CD8-positive, alpha-beta memory T cell (primary cell): ENCODE data around the gene MAOB. TPM values are rescaled to one million over a fixed set of nuclear protein-coding genes. Genes with fewer than 3 reads are reported as not detected.

Experiments used
- CTCF ChIA-PET: fragments of 350-600 bp; sonication (Branson Sonifier 250); formaldehyde crosslinking; loops from one replicate; lab custom pipeline; 2021; ENCODE audit warnings: antibody characterized with exemption; lab: Charles Lee
- POLR2A ChIA-PET: fragments of 350-600 bp; sonication (Branson Sonifier 250); formaldehyde crosslinking; loops from one replicate; lab custom pipeline; 2021; ENCODE audit warnings: antibody characterized with exemption; lab: Charles Lee
- DNase-seq, 5 donors: peaks; one replicate each; pipeline versions ENCODE4 v3.0.0 to v3.0.0-alpha.2; 2020 to 2022; ENCODE audit warnings: mixed read lengths in 1 of 5
- H3K27ac ChIP-seq: one replicate; pipeline ENCODE4 v1.7.0; 2013; ENCODE audit warnings: low read depth, mild to moderate bottlenecking, low read length, moderate library complexity
- H3K27me3 ChIP-seq: 2 replicates; pipeline ENCODE4 v1.7.0; 2013; ENCODE audit warnings: low read length, mild to moderate bottlenecking; ENCODE audit not compliant: insufficient read depth, poor library complexity, severe bottlenecking
- H3K36me3 ChIP-seq: 2 replicates; pipeline ENCODE4 v1.7.0; 2013; ENCODE audit warnings: mild to moderate bottlenecking, low read length, moderate library complexity; ENCODE audit not compliant: insufficient read depth
- H3K4me1 ChIP-seq: 2 replicates; pipeline ENCODE4 v1.7.0; 2013; ENCODE audit warnings: mild to moderate bottlenecking, low read length, moderate library complexity; ENCODE audit not compliant: insufficient read depth
- H3K4me3 ChIP-seq: 2 replicates; pipeline ENCODE4 v1.7.0; 2013; ENCODE audit warnings: mild to moderate bottlenecking, low read length
- H3K9me3 ChIP-seq: 2 replicates; pipeline ENCODE4 v1.7.0; 2013; ENCODE audit warnings: mild to moderate bottlenecking, low read length
- H3K27ac Mint-ChIP-seq, 8 donors: one replicate each; pipeline ENCODE4 v1.8.0; 2020 to 2021; ENCODE audit warnings: mixed read lengths in 8 of 8, mild to moderate bottlenecking in 6 of 8, inconsistent platforms in 3 of 8, moderate library complexity in 3 of 8
- H3K27me3 Mint-ChIP-seq, 2 donors: one replicate each; pipeline ENCODE4 v1.8.0; 2020 to 2021; ENCODE audit warnings: mixed read lengths in 2 of 2, mild to moderate bottlenecking in 1 of 2, moderate library complexity in 1 of 2
- H3K36me3 Mint-ChIP-seq, 3 donors: one replicate each; pipeline ENCODE4 v1.8.0; 2020 to 2021; ENCODE audit warnings: mixed read lengths in 3 of 3, inconsistent platforms in 1 of 3, mild to moderate bottlenecking in 1 of 3
- H3K4me1 Mint-ChIP-seq, 3 donors: one replicate each; pipeline ENCODE4 v1.8.0; 2020 to 2021; ENCODE audit warnings: mixed read lengths in 3 of 3, inconsistent platforms in 1 of 3, mild to moderate bottlenecking in 1 of 3
- H3K4me3 Mint-ChIP-seq, 7 donors: one replicate each; pipeline ENCODE4 v1.8.0; 2020 to 2021; ENCODE audit warnings: mixed read lengths in 7 of 7, mild to moderate bottlenecking in 6 of 7, moderate library complexity in 4 of 7, inconsistent platforms in 2 of 7
- H3K9me3 Mint-ChIP-seq, 5 donors: one replicate each; pipeline ENCODE4 v1.8.0; 2020 to 2022; ENCODE audit warnings: mixed read lengths in 5 of 5, mild to moderate bottlenecking in 3 of 5, moderate library complexity in 2 of 5, inconsistent platforms in 1 of 5
- polyA plus RNA-seq: library from polyadenylated mRNA; unstranded; fragments of 300-500 nt; fragmentation: Illumina TruSeq; gene quantifications from one replicate; pipeline ENCODE4 v1.2.3, GENCODE V29; 2021
- total RNA-seq, 2 experiments: library from RNA; stranded (reverse); gene quantifications; one replicate each; pipeline ENCODE4 v1.2.3, GENCODE V29; 2021

Gene MAOB
- total and polyA plus RNA-seq, 3 experiments from 2014 or later, result 0.43 TPM; not detected in 2

- Mint-ChIP-seq H3K27ac (no peak overlapping the region), H3K4me1 (no peaks in the 10 kb centered on the region), H3K9me3 (peaks cover 0 to 6% (median 0%) of the 10 kb centered on the region in 5 donors), H3K36me3 (no peaks in the 10 kb centered on the region), H3K4me3 (no peak overlapping the region), H3K27me3 (peaks cover 7 to 8% of the 10 kb centered on the region in 2 donors)
- no peaks in the 10 kb centered on the region for H3K36me3 ChIP-seq
- no peaks in the 10 kb centered on the region for H3K9me3 ChIP-seq
- H3K27ac ChIP-seq, result no peak overlapping the region
- ChIA-PET POLR2A (no interaction called here), CTCF (interaction anchor here (0.7 kb wide), 1 partner anchor 115 kb away, joined by 5 read pairs; no protein-coding TSS in a partner anchor)
- no peak for DNase-seq
- no peaks in the 10 kb centered on the region for H3K4me1 ChIP-seq
- no peaks in the 10 kb centered on the region for H3K27me3 ChIP-seq
- H3K4me3 ChIP-seq, result no peak overlapping the region
These were observed 12.2 kb downstream of the MAOB start for GRCh38 chrX:43870011-43870410.

DNA sequence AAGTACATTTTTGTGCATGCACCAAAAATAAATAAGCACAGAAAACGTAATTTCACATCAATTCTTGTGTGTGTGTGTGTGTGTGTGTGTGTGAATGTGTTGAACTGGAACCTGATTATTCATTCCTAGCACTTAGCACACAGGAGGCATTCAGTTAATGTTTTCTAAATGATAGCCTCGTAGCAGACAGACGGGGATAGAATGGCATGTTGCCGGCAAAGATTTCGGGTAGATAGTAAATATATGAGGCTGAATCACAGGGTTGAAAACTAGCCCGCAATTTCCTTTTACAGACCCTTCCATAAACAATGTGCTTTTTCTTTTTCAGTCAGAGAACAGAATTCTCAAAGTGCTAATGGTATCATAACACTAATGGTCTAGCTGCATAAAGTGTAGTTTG lies 13.5 kb downstream of the MAOB start:
- DNase-seq, result no peak
- no peak overlapping the region for H3K27ac ChIP-seq
- Mint-ChIP-seq H3K4me1 (no peaks in the 10 kb centered on the region), H3K4me3 (no peak overlapping the region), H3K27me3 (peaks cover 7 to 8% of the 10 kb centered on the region in 2 donors), H3K36me3 (no peaks in the 10 kb centered on the region), H3K27ac (no peak overlapping the region), H3K9me3 (peaks cover 0 to 6% (median 0%) of the 10 kb centered on the region in 5 donors)
- H3K27me3 ChIP-seq, result no peaks in the 10 kb centered on the region
- no peaks in the 10 kb centered on the region for H3K36me3 ChIP-seq
- no peaks in the 10 kb centered on the region for H3K9me3 ChIP-seq
- POLR2A ChIA-PET, result no interaction called here
- H3K4me3 ChIP-seq, result no peak overlapping the region
- CTCF ChIA-PET, result no interaction called here
- no peaks in the 10 kb centered on the region for H3K4me1 ChIP-seq

- CTCF ChIA-PET, result no interaction called here
- no peak overlapping the region for H3K27ac ChIP-seq
- H3K4me1 Mint-ChIP-seq, result no peaks in the 10 kb centered on the region
These were observed 15.8 kb downstream of the MAOB start for GRCh38 chrX:43866423-43866822.

GRCh38 chrX:43865791-43866190 lies 16.5 kb downstream of the MAOB start:
- Histone ChIP-seq H3K4me1 (no peaks in the 10 kb centered on the region), H3K36me3 (no peaks in the 10 kb centered on the region), H3K27ac (no peak overlapping the region), H3K4me3 (no peak overlapping the region), H3K27me3 (no peaks in the 10 kb centered on the region), H3K9me3 (no peaks in the 10 kb centered on the region)
- no peaks in the 10 kb centered on the region for H3K36me3 Mint-ChIP-seq
- POLR2A ChIA-PET, result no interaction called here
- H3K4me3 Mint-ChIP-seq, result no peak overlapping the region
- H3K9me3 Mint-ChIP-seq, result no peaks in the 10 kb centered on the region
- DNase-seq, result no peak
- no peaks in the 10 kb centered on the region for H3K4me1 Mint-ChIP-seq
- CTCF ChIA-PET, result no interaction called here
- no peak overlapping the region for H3K27ac Mint-ChIP-seq
- H3K27me3 Mint-ChIP-seq, result peaks cover 7 to 14% of the 10 kb centered on the region in 2 donors

More at GRCh38 chrX:43866423-43866822, 15.8 kb downstream of the MAOB start:
- Histone ChIP-seq H3K4me3 (no peak overlapping the region), H3K36me3 (no peaks in the 10 kb centered on the region), H3K4me1 (no peaks in the 10 kb centered on the region), H3K27me3 (no peaks in the 10 kb centered on the region), H3K9me3 (no peaks in the 10 kb centered on the region)
- H3K4me3 Mint-ChIP-seq, result no peak overlapping the region
- H3K9me3 Mint-ChIP-seq, result no peaks in the 10 kb centered on the region
- POLR2A ChIA-PET, result no interaction called here
- no peak overlapping the region for H3K27ac Mint-ChIP-seq
- DNase-seq, result no peak
- H3K36me3 Mint-ChIP-seq, result no peaks in the 10 kb centered on the region
- H3K27me3 Mint-ChIP-seq, result peaks cover 7 to 14% of the 10 kb centered on the region in 2 donors

- Mint-ChIP-seq H3K9me3 (no peaks in the 10 kb centered on the region), H3K4me3 (no peak overlapping the region), H3K36me3 (no peaks in the 10 kb centered on the region), H3K27ac (no peak overlapping the region), H3K4me1 (no peaks in the 10 kb centered on the region), H3K27me3 (peaks cover 5 to 6% of the 10 kb centered on the region in 2 donors)
- ChIA-PET POLR2A (no interaction called here), CTCF (no interaction called here)
- no peaks in the 10 kb centered on the region for H3K4me1 ChIP-seq
- no peak for DNase-seq
- H3K27ac ChIP-seq, result no peak overlapping the region
- no peaks in the 10 kb centered on the region for H3K27me3 ChIP-seq
- no peak overlapping the region for H3K4me3 ChIP-seq
- H3K9me3 ChIP-seq, result no peaks in the 10 kb centered on the region
- H3K36me3 ChIP-seq, result no peaks in the 10 kb centered on the region
These were observed 19.8 kb downstream of the MAOB start for GRCh38 chrX:43862434-43862833.

GRCh38 chrX:43861750-43862149 lies 20.5 kb downstream of the MAOB start:
- CTCF ChIA-PET, result no interaction called here
- no peak overlapping the region for H3K27ac Mint-ChIP-seq
- H3K9me3 Mint-ChIP-seq, result no peaks in the 10 kb centered on the region
- no peak overlapping the region for H3K4me3 Mint-ChIP-seq
- H3K4me1 ChIP-seq, result no peaks in the 10 kb centered on the region
- no peaks in the 10 kb centered on the region for H3K36me3 ChIP-seq
- no peak for DNase-seq
- POLR2A ChIA-PET, result no interaction called here
- no peaks in the 10 kb centered on the region for H3K36me3 Mint-ChIP-seq
- H3K27ac ChIP-seq, result no peak overlapping the region
- no peaks in the 10 kb centered on the region for H3K9me3 ChIP-seq
- no peaks in the 10 kb centered on the region for H3K4me1 Mint-ChIP-seq
- no peak overlapping the region for H3K4me3 ChIP-seq
- H3K27me3 ChIP-seq, result no peaks in the 10 kb centered on the region
- H3K27me3 Mint-ChIP-seq, result peaks cover 5 to 6% of the 10 kb centered on the region in 2 donors

DNA sequence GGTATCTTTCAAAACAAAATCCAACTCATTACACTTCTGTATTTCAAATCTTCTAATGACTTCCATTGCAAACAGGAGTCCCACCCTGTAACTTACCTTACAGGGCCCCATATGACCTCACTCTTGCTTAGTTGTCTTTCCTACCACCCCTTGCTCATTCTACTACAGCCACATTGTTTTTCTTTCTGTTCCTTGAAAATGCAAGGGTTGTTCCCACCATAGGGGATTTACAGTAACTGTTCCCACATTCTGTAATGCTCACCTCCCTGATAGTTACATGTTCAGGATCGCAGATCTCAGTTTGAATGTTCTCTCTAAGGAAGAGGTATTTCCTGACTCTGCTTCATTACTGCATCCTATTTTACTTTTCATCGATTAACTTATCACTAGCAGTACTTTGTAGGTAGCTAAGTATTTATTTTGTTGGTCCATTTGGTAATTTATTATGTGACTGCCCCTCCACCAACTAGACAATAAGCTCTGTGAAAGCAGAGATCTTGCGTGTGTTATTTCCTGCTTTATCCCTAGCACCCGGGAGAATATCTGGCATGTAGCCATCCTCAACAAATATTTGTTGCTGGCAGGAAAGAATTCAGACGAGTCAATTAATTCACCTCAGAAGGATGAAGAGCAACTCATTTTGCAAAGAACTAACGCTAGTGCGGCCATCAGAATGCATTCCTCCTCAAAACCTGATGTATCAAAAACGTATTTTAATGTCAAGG lies 21.4 kb downstream of the MAOB start:
- no peaks in the 10 kb centered on the region for H3K9me3 Mint-ChIP-seq
- ChIA-PET POLR2A (no interaction called here), CTCF (no interaction called here)
- no peak overlapping the region for H3K27ac ChIP-seq
- H3K4me1 Mint-ChIP-seq, result no peaks in the 10 kb centered on the region
- no peaks in the 10 kb centered on the region for H3K36me3 ChIP-seq
- no peaks in the 10 kb centered on the region for H3K27me3 ChIP-seq
- no peaks in the 10 kb centered on the region for H3K36me3 Mint-ChIP-seq
- H3K4me3 ChIP-seq, result no peak overlapping the region
- H3K4me3 Mint-ChIP-seq, result no peak overlapping the region
- no peaks in the 10 kb centered on the region for H3K4me1 ChIP-seq
- H3K9me3 ChIP-seq, result no peaks in the 10 kb centered on the region
- no peak overlapping the region for H3K27ac Mint-ChIP-seq
- no peak for DNase-seq
- H3K27me3 Mint-ChIP-seq, result peaks cover 0 to 6% of the 10 kb centered on the region in 2 donors

DNA sequence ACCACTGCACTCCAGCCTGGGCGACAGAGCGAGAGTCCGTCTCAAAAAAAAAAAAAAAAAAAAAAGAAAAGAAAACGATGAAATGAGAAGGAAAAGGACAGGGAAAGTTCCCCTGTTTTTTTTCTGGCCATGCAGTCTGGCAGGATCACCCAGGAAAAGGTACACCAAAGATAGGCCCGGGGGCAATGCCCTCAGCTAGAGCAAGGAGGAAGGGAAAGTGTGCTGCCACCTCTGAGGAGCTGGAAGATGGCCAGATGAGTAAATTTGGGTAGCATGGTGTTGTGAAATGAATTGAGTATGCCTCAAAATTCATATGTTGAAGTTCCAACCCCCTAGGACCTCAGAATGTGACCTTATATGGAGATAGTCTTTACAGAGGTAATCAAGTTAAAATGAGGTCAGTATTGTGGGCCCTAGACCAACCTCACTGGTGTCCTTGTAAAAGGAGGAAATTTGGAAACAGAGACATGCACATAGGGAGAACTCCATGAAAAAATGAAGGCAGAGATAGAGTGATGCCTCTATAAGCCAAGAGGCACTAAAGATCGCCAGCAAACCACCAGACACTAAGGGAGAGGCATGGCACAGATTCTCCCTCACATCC lies 28.9 kb downstream of the MAOB start:
- ChIA-PET CTCF (no interaction called here), POLR2A (no interaction called here)
- H3K9me3 ChIP-seq, result no peaks in the 10 kb centered on the region
- no peak for DNase-seq
- no peaks in the 10 kb centered on the region for H3K27me3 ChIP-seq
- Mint-ChIP-seq H3K36me3 (peaks cover 0 to 1% (median 0%) of the 10 kb centered on the region in 3 donors), H3K27ac (no peak overlapping the region), H3K4me1 (no peaks in the 10 kb centered on the region), H3K27me3 (peaks cover 3% of the 10 kb centered on the region in 2 donors), H3K9me3 (no peaks in the 10 kb centered on the region), H3K4me3 (no peak overlapping the region)
- H3K36me3 ChIP-seq, result no peaks in the 10 kb centered on the region
- no peak overlapping the region for H3K4me3 ChIP-seq
- H3K4me1 ChIP-seq, result no peaks in the 10 kb centered on the region
- H3K27ac ChIP-seq, result no peak overlapping the region
